HG03039 (cell line): ENCODE data around the gene TNFRSF25.
"Not testable (repeated sequence)": the region's sequence is repeated elsewhere in the genome, so short reads cannot be mapped to it uniquely, and the experiment has no call there.

Experiments
- ATAC-seq: cut with Tn5 transposase; IDR thresholded peaks from one replicate; pipeline ENCODE4 v1.9.1; 2021; ENCODE audit warnings: mild to moderate bottlenecking, moderate library complexity; ENCODE audit not compliant: unreplicated experiment

Gene TNFRSF25

DNA sequence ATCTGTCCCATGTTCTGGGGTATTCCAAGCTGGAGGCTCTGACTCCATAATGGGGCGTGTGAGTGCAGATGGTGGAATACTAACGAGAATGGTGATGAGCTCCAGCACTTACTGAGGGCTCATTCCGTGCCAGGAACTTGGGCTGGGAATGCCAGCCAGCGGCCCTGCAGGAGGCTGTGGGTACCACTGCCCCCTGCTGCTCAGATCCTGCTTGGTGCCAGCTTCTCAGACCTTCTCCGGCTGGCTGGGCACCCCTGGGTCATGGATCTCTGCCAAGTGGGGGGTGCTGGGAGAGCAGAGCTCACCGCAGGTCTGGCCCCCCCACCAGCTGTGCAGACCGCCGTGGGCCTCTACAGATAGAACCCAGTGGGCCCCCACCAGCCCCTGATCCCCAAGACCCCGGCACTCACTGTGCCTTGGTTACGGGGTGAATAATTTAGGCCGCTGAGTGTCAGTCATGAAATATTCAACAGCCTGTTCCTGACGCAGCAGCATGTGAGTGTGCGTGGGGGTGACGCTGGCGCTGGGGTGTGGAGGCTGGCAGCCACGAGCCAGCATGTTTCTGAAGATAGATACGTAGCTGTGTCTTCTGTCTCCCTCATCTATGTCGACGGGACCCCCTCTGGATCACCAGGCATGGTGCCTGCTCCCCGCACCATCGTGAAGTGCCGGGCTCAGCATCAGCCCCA, 28.8 kb downstream of the TNFRSF25 start:
- ATAC-seq, result not testable (repeated sequence)

DNA sequence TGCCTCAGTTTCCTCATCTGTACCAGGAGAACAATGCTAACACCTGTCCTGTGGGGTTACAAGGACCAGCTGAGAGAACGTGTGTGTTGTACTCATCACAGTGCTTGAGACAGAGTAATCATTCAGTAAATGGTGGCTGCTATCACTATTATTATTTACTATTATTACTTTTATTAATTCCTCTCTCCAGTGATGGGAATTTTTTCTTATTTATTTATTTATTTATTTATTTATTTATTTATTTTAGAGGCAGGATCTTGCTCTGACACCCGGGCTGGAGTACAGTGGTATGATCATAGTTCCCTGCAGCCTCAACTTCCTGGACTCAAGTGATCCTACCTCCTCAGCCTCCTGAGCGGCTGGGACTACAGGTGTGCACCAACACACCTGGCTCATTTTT, 29.7 kb downstream of the TNFRSF25 start:
- ATAC-seq, result not testable (repeated sequence)

DNA sequence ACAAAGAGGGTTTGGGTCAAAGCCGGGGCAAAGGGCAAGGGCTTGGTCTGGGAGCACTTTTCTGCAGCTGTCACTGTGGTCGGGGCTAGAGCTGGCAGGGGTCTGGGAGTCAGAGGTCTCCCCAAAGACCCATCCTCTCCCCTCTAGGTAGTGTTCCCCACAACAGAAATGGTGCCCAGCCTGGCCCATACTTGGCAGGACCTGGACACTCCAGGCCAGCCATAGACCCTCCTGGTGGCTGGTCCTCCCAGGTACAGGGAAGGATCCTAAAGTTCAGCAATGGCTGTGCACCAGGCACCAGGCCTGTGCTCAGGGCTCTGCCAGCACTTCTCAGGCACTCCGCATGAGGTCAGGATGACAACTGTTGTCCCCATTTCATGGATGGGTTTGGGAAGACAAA, 30.4 kb downstream of the TNFRSF25 start:
- ATAC-seq, result no peak

DNA sequence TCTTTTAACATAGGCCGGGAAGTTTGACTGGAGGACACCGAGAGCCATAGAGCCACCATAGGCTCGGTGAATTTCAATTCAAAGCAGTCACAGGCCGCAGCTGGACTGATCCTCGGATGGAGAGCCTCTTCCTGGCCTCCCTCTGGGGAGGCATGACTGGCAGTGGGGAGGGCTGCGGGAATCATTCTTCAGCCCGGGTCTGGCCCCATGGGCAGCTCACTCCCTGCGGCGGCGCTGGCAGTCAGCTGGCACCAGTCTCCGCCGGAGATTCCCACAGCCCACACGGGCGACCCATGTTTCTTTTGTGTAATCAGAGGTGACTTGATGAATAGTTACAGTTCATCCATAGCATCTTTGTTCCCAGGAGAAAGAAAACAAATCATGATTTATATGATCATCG, 30.8 kb downstream of the TNFRSF25 start:
- ATAC-seq, result no peak

DNA sequence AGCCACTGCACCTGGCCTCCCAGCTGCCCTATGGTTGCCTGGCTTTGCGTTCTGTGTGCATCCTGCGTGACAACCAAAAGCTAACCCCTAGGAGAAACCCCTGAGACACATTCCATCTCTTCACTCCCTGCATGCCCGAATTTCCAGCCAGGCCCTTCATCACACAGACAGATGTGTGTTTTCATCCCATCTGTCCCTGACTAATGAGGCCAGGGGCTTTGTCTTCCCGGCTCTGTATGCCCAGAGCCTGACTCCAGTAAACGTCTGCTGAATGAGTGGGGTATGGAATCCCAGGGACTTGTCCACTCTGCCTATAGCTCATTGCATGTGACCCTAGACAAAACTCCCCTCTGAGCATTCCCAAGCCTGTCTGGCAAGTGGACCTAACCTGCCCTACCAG, 31.8 kb downstream of the TNFRSF25 start:
- ATAC-seq, result no peak

DNA sequence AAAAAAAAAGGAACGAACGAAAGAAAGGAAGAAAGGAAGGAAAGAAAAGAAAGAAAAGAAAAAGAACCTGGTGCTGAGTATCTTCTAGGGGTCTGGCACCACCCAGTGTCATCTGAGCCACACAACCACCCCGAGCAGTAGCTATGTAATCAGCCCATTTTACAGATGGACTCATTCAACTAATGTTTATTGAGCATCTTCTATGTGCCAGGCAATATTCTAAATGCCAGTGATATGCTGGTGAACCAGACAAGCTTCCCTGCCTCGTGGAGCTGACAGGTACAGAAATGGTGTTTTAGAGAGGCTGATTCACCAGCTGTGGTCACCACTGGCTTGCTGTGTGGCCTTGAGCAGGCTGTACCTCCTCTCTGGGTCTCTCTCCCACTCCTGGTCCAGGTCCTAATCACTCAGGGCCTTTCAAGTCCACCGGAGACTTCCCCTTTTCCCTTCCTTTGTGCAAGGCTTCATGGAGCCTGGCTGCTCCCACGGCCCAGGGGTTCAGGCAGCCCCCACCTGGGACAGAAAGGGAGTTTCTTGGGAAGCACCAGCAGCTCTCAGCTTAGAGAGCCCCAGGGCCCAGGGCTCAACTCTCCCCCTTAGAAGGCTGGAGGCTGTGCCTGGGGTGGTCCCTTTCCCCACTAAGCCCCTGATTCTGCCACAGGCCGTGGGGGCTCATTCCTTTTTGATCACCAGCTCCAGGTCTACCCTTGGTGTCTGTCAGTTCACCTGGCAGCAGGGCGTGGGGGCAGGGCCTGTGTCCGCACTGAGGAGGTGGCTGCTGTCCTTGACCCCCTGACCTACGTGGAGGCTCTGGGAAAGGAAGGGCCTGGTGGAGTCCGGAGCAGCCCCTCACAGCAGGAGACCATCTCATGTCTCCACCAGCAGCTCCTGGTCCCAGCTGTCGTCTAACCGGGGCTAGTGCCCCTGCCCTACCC, 34.1 kb downstream of the TNFRSF25 start:
- ATAC-seq, result not testable (repeated sequence)

DNA sequence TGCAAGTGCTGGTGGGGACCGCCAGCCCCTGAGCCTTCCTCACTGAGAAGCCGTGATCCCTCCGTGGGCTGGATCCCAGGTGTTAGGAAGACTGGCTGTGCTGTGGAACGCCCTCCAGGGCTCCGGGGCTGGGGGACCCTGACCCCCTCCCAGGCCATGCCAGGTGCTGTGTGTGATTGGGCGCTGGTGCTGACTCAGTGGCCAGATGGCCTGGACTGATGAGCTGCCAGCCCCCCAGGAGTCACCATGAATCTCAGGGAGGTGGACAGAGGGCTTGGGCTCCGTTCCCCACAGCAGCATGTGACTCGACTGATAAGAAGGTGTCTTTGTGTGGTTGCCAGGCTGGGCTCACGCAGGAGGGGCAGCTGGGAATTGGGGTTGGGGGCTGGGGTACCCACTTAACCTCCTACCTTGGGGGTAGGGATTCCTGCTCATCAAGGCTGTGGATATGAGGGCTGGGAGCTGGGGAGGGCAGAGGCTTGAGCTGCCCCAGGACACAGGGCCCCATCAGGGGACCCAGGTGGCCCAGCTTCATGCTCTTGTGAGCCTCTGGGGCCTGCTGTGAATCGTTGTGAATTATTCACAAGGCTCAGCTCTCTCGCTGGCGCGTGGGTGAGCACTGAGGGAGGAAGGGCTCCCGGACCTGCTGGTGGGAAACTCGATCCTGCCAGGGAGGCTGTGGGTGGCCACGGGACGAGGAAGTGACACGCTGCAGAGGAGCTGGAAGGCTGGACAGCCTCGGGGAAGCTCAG, 36.1 kb downstream of the TNFRSF25 start:
- not testable (repeated sequence) for ATAC-seq

DNA sequence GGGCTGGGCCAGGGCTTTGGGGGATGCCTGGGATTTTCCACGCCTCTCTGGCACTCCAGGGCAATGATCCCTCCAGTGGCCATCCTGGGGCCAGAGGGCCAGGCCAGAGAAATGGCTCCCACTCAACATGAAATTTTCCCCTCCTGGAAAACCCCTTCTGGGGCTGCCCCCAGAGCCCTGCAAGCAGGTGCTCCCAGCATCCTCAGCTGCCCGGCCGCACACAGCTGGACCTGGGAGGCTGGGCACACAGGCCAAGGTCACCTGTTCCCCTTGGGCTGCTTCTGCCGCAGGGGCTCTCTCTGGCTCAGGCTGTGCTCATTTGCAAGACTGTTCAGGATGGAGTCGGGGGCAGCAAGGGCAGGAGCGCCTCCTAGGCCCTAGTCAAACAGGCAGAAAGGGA, 37.5 kb downstream of the TNFRSF25 start:
- not testable (repeated sequence) for ATAC-seq

DNA sequence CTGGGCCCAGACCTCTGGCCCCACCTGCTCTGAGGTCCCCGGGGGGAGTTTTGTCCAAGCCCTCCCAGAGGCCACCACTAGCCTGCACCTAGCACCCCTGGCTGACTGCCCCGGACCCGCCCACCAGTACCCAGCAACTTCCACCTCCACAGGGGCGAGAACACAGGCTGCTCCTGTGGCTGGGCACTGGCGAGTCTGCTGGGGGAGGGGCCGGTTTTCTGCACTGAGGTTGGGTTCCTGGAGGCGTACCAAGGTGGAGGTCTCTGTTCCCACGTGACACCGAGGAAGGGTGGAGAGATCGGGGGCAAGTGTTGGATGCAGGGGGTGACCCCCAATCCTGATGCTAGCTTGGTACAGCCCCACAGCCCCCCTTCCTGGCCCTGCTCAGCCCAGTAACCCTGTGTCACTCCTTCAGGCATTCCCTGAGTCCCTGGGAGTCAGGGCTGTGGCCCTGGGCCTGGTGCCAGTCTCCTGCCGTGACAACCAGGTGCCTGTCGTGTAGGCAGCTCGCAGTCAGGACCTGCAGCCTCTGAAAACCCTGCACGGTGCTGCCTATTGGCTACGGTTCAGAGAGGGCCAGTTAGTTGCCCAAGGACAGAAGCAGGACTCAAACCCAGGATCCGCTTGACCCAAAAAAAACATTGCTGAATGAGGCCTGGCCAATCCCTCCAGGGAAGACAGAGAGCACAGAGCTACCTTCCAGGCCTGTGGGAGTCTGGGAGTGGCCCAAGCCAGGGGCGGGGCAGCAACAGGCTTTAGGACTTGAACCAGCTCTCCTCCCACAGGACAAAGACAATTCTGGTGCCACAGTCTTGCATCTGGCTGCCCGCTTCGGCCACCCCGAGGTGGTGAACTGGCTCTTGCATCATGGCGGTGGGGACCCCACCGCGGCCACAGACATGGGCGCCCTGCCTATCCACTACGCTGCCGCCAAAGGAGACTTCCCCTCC, 38.3 kb downstream of the TNFRSF25 start:
- no peak for ATAC-seq

DNA sequence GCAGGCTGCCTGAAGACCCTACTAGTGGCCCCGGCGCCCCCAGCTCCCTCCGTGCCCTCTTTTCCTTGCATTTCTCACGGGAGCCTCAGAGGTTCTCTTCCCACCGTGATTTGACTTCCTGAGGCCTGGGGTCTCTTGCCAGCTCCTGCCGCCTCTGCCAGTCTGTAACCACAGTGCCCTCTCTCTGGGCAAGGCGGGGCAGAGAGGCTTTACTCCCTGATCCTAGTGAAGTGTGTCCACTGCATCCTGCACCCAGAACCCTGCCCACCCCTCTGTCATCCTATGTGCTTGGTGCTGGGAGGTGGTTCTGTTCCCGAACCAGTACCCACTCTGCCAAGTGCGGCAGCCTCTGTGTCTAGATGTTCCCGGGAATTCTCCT, 39.0 kb downstream of the TNFRSF25 start:
- no peak for ATAC-seq

DNA sequence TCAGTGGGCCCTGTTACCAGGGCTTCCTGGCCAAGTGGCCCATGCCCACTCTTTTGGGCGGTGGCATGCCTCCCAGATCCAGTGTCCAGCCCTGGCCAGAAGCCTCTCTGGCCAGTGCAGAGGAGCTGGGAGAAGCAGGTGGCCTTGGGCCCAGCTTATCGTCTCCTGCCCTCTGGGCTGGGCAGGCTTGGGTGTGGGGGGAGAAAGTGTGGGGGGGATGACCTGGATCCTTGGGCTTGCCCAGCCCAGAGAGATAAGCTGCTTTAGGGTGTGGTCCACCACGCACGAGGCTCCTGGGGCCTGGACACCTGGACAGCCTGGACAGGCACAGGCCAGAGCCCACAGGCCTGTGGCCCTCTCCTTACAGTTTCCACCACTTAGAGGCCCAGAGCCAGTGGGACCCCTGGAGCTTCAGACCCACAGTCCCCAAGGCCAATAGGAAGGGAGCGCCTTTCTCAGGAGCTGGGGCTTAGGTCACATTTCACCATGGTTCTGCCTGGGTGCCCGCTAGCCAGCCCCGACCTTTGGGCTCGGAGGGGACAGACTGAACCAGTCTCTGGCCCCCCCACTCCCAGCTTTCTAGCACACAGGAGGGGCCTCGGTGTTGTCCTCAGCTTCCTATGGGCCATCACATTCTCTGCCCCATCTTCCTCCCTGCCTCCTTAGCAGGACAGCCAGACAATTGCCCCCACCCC, 39.5 kb downstream of the TNFRSF25 start:
- ATAC-seq, result no peak

DNA sequence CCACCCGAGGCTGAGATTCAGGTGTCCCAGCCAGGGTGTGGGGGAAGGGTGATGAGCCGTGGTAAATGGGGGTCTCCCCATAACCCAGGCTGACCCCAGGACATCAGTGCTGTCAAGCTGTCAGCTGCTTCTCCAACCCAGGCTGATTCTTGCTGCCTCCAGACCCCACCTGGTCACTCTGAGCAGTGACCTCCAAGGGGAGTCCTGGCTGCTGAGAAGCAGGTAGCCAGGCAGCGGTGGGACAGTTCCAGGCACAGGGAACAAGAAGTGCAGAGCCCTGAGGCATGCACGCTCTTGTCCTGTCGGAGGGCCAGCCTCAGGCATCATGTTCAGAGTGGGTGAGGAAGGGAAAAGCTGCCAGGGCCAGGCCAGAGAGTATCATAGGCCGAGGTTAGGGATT, 40.3 kb downstream of the TNFRSF25 start:
- no peak for ATAC-seq

DNA sequence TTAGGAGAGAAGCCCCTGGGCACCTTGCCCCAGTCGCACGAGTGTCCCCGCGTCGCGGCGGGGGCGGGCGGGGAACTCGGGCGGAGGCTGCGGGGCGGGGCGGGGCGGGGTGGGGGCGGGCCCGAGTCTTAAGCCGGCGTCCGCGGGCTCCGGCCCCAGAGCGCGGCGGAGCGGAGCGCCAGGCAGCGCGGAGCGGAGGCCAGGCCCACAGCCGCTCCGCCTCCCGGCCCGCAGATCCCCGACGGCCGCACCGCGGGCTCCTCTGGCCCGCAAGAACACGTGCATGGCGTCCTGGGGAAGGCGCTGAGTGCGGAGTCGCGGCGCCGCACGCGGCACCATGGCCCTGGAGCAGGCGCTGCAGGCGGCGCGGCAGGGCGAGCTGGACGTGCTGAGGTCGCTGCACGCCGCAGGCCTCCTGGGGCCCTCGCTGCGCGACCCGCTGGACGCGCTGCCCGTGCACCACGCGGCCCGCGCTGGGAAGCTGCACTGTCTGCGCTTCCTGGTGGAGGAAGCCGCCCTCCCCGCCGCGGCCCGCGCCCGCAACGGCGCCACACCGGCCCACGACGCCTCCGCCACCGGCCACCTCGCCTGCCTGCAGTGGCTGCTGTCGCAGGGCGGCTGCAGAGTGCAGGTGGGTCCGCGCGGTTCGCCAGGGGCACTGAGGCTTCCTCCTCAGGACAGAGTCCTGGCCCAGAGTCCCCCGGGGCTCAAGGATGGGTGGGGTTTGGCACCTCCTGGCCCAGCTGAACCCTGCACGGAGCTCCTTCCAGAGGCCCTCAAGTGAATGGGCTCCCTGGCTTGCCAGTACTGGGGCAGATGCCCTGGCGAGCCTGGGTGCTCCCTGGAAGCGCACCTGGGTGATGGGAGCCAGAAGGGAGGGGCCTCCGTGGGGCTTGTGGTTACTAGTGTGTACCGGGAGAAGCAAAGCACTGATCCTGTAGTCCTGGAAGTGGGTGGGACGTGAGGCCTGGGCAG, 41.1 kb downstream of the TNFRSF25 start, which contains the start of gene ESPN:
ESPN (plus strand) TSS at position 158 of the 975 bp plus-strand sequence; CDS start at position 338, 180 bp downstream.
- ATAC-seq, result no peak

DNA sequence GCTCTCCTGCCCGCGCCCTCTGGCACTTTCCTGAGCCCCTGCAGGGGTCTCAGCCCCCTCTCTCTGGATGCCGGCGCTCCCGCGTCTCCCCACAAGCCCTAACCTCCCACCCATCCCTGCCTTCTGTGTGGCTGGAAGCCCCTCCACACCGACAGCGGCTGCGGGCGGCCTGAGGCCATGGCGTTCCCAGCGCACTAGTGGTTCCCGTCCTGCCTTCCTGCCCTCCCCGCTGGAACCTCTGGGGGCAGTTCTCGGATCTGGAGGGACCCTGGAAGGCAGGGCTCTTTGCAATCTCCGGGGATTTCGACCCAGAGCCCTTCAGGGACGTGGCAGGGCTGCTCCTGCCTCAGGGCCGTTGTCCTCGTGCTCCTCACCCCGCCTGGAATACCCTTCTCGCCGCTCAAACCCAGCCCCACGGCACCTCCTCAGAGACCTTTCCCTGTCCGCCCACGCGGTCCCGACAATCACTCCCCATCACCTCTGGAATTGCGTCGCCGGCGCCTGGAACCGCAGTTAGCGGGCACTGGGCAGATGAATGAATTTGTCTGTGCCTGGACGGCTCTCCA, 41.9 kb downstream of the TNFRSF25 start:
- no peak for ATAC-seq

DNA sequence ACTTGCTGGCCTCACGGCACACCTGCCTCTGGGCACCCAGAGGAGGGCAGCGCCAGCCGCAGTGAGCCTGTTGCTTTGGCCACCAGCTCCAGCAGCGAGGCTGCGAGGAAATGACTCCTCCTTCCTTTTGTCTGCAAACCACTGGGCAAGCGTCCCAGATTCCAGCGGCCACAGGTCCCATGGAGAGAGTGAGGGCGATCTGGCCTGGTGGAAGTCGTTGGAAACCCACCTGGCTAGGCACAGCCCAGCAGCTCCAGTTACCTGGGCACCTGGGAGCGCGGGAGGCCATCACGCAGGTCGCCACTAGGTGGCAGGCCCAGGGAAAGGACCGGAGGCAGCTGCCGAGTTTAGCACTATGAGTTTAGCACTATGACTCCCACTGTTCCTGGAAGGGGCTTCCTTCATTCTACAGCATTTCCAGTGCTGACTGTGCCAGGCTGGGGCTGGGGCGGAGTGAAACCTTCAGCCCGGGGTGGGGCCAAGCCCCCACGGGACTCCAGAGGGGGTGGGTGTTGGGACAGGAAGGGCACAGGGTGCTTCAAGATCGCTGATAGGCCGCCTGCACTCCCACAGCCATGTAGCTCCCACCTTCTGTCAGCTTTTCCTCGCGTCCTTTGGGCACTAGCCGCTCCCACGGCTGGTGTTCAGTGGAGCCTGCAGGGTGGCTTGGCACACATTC, 42.5 kb downstream of the TNFRSF25 start:
- ATAC-seq, result no peak

DNA sequence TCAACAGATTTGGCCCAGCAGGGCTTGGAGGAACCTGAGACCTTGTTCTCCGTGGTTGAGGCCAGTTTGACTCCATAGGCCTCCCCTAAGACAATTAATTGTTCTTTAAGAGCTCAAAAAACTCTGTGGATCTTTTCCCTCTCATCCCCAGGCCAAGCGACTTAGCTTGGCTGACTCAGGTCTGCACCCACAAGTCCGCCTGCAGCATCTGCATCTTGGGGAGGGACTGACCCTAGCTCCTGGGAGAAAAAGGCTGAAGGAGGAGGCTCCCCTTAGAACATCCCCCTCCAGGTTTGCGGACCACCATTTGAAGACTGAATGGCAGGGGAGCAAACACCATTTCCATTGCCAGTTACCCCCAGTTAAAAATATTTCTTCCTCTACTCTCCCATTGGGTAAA, 44.7 kb downstream of the TNFRSF25 start:
- ATAC-seq, result no peak

DNA sequence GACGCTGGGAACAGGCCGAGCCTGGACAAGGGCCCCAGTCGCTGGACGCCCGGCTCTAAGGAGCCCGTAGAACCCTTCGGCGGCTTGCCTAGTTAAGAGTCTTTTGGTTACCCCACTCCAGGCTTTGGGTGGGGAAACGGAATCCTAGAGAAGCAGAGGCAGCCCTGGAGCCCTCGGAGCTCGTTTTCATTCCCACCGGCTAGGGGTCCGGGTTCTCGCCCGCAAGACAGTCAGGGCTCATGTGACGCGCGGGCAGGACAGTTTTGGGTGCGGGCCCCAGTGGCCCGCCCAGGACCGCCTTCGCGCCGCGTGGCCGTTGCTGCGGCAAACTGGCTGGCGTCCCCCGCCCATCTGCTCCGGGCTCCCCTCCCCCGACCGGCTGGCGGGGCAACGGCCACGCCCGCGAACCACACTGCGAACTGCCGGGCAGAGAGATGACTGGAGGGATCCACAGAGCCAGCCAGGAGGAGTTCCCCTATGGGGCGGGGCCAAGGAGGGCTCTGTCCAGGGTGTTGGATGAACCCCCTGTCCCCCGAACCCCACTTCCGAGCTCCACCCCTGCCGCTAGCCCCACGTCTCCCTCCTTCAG, 45.4 kb downstream of the TNFRSF25 start:
- ATAC-seq, result no peak
